Fibroblast of lung (primary cell): ENCODE data around the gene PKD1L1. TPM values are rescaled to one million over a fixed set of nuclear protein-coding genes. Genes with fewer than 3 reads are reported as not detected.

Experiments used
- DNase-seq, 2 donors: peaks; one replicate each; pipeline versions ENCODE4 v3.0.0 to v3.0.0-alpha.2; 2010; ENCODE audit warnings: low read depth in 2 of 2
- H2AFZ ChIP-seq: 2 replicates; pipeline ENCODE4 v1.5.1; 2012; ENCODE audit warnings: low read length, control low read depth, inconsistent platforms
- H3K27ac ChIP-seq: 2 replicates; pipeline ENCODE4 v1.5.1; 2011; ENCODE audit warnings: low read length, control low read depth; ENCODE audit not compliant: insufficient read depth
- H3K27me3 ChIP-seq: 2 replicates; pipeline ENCODE4 v1.5.1; 2011; ENCODE audit warnings: mild to moderate bottlenecking, low read length; ENCODE audit not compliant: control insufficient read depth, insufficient read depth
- H3K36me3 ChIP-seq: 2 replicates; pipeline ENCODE4 v1.5.1; 2011; ENCODE audit warnings: low read length; ENCODE audit not compliant: control insufficient read depth, insufficient read depth
- H3K4me1 ChIP-seq: 2 replicates; pipeline ENCODE4 v1.5.1; 2011; ENCODE audit warnings: low read length; ENCODE audit not compliant: control insufficient read depth, insufficient read depth; ENCODE audit errors: extremely low read depth
- H3K4me2 ChIP-seq: 2 replicates; pipeline ENCODE4 v1.5.1; 2011; ENCODE audit warnings: low read length, control low read depth; ENCODE audit not compliant: insufficient read depth; ENCODE audit errors: extremely low read depth
- H3K4me3 ChIP-seq, 4 experiments: fragments of 200-600 bp in 1 of 4; sonication (generic) in 1 of 4; replicated peaks in 1 of 4; 2 replicates each; pipeline ENCODE4 v1.5.1; 2011 to 2016; ENCODE audit warnings: low read length in 4 of 4, low read depth in 3 of 4, mild to moderate bottlenecking in 3 of 4, control low read depth in 2 of 4, inconsistent platforms in 1 of 4, mixed read lengths in 1 of 4; ENCODE audit not compliant: insufficient read depth in 1 of 4; ENCODE audit errors: control extremely low read depth in 1 of 4
- H3K79me2 ChIP-seq: 2 replicates; pipeline ENCODE4 v1.5.1; 2012; ENCODE audit warnings: mild to moderate bottlenecking, low read length, inconsistent platforms; ENCODE audit not compliant: control insufficient read depth, insufficient read depth
- H3K9ac ChIP-seq: 2 replicates; pipeline ENCODE4 v1.5.1; 2011; ENCODE audit warnings: mild to moderate bottlenecking, low read length, control low read depth; ENCODE audit not compliant: insufficient read depth
- H3K9me3 ChIP-seq: 2 replicates; pipeline ENCODE4 v1.5.1; 2012; ENCODE audit warnings: low read depth, low read length; ENCODE audit not compliant: control insufficient read depth, insufficient read depth
- H4K20me1 ChIP-seq: 2 replicates; pipeline ENCODE4 v1.5.1; 2011; ENCODE audit warnings: low read length; ENCODE audit not compliant: control insufficient read depth, insufficient read depth; ENCODE audit errors: extremely low read depth
- CTCF ChIP-seq, 2 donors: IDR thresholded peaks in 1 of 2; conservative IDR thresholded peaks in 1 of 2; 1 replicate in 1 of 2; 2 replicates in 1 of 2; pipeline ENCODE4 v1.5.1; 2011 to 2012; ENCODE audit warnings: low read length in 2 of 2, control low read depth in 1 of 2, inconsistent platforms in 1 of 2, low read depth in 1 of 2, mild to moderate bottlenecking in 1 of 2
- EZH2 ChIP-seq: IDR thresholded peaks from 2 replicates; pipeline ENCODE4 v1.5.1; 2012; ENCODE audit warnings: low read length, control low read depth, mild to moderate bottlenecking; ENCODE audit errors: missing control alignments
- polyA plus RNA-seq, 2 donors: library from polyadenylated mRNA; depleted of rRNA in 1 of 2; stranded (reverse) in 1 of 2; unstranded in 1 of 2; fragments of >200 nt; gene quantifications; 2 replicates each; pipeline ENCODE4 v1.2.1, GENCODE V29; 2011 to 2012; ENCODE audit warnings: missing spikeins in 1 of 2
- total RNA-seq: library from RNA; depleted of rRNA; stranded (reverse); fragments of >200 nt; gene quantifications from 2 replicates; pipeline ENCODE4 v1.2.1, GENCODE V29; 2014

Gene PKD1L1
- total and polyA plus RNA-seq, 2 donors (not counting 1 experiment from before 2014, with no cell fraction given), result under 0.01 to 0.12 TPM

GRCh38 chr7:47744883-47745282 is 203.4 kb downstream of the PKD1L1 start:
- no peak overlapping the region for H3K4me3 ChIP-seq
- H3K4me2 ChIP-seq, result no peak overlapping the region
- H3K4me1 ChIP-seq, result peaks cover 2% of the 10 kb centered on the region
- H3K9ac ChIP-seq, result no peak overlapping the region
- no peaks in the 10 kb centered on the region for H3K36me3 ChIP-seq
- no peak for TF ChIP-seq EZH2
- TF ChIP-seq CTCF (conservative IDR thresholded peaks at IDR 0.05 in 1 of 2, IDR thresholded peaks at IDR 0.05 in 1 of 2; ENCODE audit: low read depth in 1 of 2, low read length in 2 of 2), result no peak
- H3K27me3 ChIP-seq, result no peaks in the 10 kb centered on the region
- DNase-seq, result no peak
- H3K27ac ChIP-seq, result no peak overlapping the region
- no peak overlapping the region for H2AFZ ChIP-seq
- no peaks in the 10 kb centered on the region for H4K20me1 ChIP-seq
- no peaks in the 10 kb centered on the region for H3K79me2 ChIP-seq
- H3K9me3 ChIP-seq, result no peaks in the 10 kb centered on the region

- H3K4me1 ChIP-seq, result peaks cover 2% of the 10 kb centered on the region
- H3K27me3 ChIP-seq, result no peaks in the 10 kb centered on the region
- no peak overlapping the region for H3K4me2 ChIP-seq
- peak; percentile 50 to 56 for DNase-seq
- H3K9ac ChIP-seq, result no peak overlapping the region
- H3K36me3 ChIP-seq, result no peaks in the 10 kb centered on the region
- no peak overlapping the region for H3K4me3 ChIP-seq
- H3K79me2 ChIP-seq, result no peaks in the 10 kb centered on the region
- H3K9me3 ChIP-seq, result no peaks in the 10 kb centered on the region
- H2AFZ ChIP-seq, result peak overlapping the region; percentile 29
- H3K27ac ChIP-seq, result no peak overlapping the region
- TF ChIP-seq CTCF (conservative IDR thresholded peaks at IDR 0.05 in 1 of 2, IDR thresholded peaks at IDR 0.05 in 1 of 2; ENCODE audit: low read depth in 1 of 2, low read length in 2 of 2), result no peak
- no peak for TF ChIP-seq EZH2
- no peaks in the 10 kb centered on the region for H4K20me1 ChIP-seq
These were observed 204.2 kb downstream of the PKD1L1 start for GRCh38 chr7:47743965-47744591.

- no peak overlapping the region for H3K4me3 ChIP-seq
- no peak overlapping the region for H3K9ac ChIP-seq
- no peaks in the 10 kb centered on the region for H3K36me3 ChIP-seq
- no peak overlapping the region for H3K27ac ChIP-seq
- H3K4me1 ChIP-seq, result peaks cover 2% of the 10 kb centered on the region
- no peaks in the 10 kb centered on the region for H4K20me1 ChIP-seq
- no peaks in the 10 kb centered on the region for H3K27me3 ChIP-seq
- H2AFZ ChIP-seq, result no peak overlapping the region
- no peak for DNase-seq
- H3K79me2 ChIP-seq, result no peaks in the 10 kb centered on the region
- no peaks in the 10 kb centered on the region for H3K9me3 ChIP-seq
- H3K4me2 ChIP-seq, result no peak overlapping the region
- TF ChIP-seq CTCF (conservative IDR thresholded peaks at IDR 0.05 in 1 of 2, IDR thresholded peaks at IDR 0.05 in 1 of 2; ENCODE audit: low read depth in 1 of 2, low read length in 2 of 2) (no peak), EZH2 (no peak)
These were observed 206.3 kb downstream of the PKD1L1 start for GRCh38 chr7:47741984-47742383.
